ENCODE measurements around the gene TDRD1.
"Not testable (repeated sequence)": the region's sequence is repeated elsewhere in the genome, so short reads cannot be mapped to it uniquely, and the experiment has no call there.

TDRD1 gene

GRCh38 chr10:114179148-114179547 is at the start of gene TDRD1:
TSS of gene TDRD1 (plus strand) at chr10:114179353. CDS start at chr10:114187832, 8,479 bp downstream.
- DNase-seq, result no peak

GRCh38 chr10:114131094-114131493 is 48.1 kb upstream of the TDRD1 start:
- DNase-seq, result no peak

DNA sequence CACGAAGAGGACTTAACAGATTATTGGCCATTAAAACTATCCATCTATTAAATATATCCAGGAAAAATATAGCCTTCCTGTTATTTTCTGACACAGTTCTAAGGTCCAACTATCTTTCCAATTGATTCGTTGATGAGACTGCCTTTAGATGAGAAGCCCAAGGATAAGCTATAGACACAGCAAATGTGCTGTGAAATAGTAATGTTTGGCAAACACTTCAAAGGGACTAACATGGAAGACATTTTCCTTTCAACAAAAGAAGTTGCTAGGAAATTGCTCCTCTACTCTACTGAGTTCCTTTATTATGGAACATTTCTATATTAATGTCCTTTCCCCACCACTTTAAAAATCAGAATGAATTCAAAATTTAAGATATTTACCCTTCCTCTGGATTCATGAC is 43.7 kb upstream of the TDRD1 start:
- DNase-seq, result no peak

DNA sequence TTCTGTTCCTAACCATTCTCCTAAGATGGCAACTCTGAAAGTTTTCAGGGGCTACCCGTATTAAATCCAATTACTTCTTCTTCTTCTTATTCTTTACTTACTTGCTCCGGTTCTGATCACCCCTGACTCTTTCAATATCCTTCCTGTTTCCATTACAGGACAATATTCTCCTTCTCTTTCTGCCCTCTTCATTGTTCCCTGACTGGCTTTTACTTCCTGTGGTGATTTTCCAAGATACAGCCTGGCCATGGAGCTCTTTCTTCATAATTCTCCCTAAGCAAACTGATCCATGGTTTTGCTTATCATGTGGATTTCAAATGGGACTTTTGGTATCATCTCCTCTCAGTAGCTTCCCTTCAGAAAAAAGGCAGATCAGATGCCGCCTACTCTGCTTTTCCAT is 40.6 kb upstream of the TDRD1 start:
- no peak for DNase-seq

DNA sequence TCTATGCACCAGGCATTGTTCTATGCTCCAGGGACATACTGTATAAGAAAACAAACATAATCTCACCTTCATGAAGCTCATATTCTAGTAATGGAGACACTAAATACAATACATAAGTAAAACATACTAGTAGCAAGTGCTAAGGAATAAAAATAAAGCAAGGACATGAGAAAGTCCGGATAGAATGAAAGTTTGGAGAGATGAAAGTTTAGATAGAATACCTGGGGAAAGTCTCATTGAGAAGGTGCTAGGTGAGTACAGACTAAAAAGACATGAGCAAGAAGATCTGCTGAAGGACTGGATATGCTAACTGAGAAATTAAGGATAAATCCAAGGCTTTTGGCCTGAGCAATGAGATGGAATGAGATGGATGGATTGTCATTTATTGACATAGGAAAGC is 39.1 kb upstream of the TDRD1 start:
- DNase-seq, result no peak

DNA sequence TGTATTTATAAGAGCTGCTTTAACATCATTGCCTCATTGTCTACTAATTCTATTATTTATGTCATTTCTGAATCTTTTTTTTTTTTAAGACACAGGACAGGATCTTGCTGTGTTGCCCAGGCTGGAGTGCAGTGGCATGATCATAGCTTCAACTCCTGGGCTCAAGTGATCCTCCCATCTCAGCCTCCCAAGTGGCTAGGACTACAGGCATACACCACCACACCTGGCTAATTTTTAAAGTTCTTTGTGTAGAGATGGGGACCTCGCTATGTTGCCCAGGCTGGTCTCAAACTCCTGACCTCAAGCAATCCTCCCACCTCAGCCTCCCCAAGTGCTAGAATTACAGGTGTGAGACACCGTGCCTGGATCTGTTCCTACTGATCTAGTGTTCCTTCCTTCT is 38.3 kb upstream of the TDRD1 start:
- DNase-seq, result not testable (repeated sequence)

DNA sequence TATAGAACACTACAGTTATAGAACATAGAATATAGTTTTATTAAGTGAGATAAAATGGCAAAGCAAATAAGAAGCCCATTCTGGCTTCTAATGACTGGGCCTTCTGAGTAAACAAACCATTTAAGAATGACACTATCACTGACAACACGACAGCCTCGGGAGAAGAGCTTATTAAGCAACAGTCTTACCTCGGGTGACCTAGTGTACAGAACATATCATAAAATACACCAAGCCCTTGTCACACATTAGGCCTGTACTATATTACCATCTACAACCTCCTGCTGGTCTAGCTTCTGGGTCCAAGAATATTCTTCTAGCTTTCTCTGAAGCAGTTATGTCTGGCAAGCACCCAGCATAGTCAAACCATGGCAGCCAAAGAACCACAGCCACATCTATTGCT is 37.1 kb upstream of the TDRD1 start:
- no peak for DNase-seq

DNA sequence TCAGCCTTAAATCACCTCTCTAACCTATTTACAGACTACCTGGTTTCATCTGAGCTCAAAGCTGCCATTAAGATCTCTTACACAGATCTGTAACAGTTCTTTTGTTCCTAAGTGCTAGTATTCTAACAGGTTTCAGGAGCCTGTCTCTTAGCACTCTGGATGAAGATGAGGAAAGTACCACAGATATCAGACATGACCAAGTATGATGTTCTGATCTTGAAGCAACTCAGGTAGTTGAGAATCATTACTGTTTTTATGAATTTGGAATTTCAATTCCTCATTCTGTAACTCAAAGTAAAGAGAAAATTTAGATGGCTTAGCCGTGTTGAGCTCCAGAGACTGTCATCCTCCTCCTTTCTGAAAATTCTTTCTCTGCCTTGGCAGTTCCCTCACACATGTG is 36.0 kb upstream of the TDRD1 start:
- no peak for DNase-seq

- not testable (repeated sequence) for DNase-seq
Measured at GRCh38 chr10:114149476-114149875, 29.7 kb upstream of the TDRD1 start.

GRCh38 chr10:114151486-114151885 is 27.7 kb upstream of the TDRD1 start:
- no peak for DNase-seq

DNA sequence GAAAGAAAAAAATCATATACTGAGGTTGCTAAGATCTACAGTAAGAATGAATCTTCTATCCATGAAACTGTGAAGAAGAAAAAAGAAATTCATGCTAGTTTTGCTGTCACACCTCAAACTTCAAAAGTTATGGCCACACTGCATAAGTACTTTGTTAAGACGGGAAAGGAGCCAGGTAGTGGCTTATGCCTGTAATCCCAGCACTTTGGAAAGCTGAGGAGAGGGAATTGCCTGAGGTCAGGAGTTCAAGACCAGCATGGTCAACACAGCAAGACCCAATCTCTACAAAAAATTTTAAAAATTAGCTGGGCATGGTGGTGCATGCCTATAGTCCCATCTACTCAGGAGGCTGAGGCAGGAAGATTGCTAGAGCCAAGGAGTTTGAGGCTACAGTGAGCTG is 27.3 kb upstream of the TDRD1 start:
- no peak for DNase-seq

- DNase-seq, result no peak
Measured at GRCh38 chr10:114157912-114158311, 21.2 kb upstream of the TDRD1 start.

DNA sequence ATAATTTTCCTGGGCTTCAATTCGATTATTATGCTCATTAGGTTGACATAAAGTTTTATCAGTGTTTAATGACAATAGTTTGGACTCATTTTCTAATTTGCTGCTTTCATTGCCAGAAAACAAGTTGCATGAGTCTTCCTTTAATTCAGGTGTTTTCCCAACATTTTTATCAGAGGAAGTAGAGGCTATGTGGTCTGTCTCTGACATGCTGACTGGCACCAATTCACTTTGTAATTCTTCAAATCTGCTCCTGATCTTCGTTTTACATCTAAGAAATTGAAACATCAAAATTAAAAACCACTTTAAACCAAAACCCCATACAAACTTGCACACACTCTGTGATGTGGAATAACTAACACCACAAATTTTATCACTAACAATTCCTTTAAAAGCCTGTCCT is 16.1 kb upstream of the TDRD1 start:
- DNase-seq, result no peak

- DNase-seq, result no peak
Measured at GRCh38 chr10:114166043-114166442, 13.1 kb upstream of the TDRD1 start.

- DNase-seq, result no peak
Measured at GRCh38 chr10:114166494-114166893, 12.7 kb upstream of the TDRD1 start.

DNA sequence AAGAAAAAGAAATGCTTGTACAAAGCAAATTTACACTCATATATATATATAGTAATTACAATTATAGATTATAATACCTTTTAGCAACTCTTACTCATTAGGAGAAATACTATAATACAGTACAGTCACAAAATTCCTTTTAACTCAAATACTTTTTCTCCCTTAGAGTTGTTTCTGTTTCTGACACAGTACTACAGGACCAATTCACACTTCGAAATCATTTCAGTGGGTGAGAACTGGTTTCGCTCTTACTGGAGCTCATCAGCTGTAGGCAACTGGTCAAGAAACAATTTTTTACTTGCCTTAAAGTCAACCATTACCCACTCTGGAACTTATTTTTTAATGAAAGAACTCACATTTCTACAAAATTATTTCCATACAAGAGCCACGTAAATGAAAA is 11.2 kb upstream of the TDRD1 start:
- no peak for DNase-seq

DNA sequence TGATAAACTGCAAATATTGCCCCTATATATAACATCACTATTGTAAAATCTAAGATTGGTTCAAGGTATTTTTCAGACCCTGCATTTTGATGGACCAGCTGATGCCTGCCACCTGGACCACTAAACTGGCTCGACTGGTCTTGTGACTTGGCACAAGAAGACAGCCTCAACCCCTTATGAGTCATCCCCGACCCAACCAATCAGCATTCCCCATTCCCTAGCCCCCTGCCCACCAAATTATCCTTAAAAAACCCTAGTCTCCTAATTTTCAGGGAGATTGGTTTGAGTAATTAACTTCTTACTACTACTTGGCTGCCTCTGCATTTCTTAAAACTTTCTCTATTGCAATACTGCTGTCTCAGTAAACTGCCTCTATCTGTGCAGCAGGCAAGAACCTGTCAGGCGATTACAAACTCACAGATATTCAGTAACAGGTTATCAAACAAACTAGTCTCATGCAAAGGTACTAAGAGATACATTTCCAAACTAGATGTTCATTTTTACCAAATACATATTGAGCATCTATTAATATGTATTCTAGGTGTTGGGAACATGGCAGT is 10.6 kb upstream of the TDRD1 start:
- DNase-seq, result no peak

GRCh38 chr10:114172216-114172615 is 6.9 kb upstream of the TDRD1 start:
- no peak for DNase-seq

DNA sequence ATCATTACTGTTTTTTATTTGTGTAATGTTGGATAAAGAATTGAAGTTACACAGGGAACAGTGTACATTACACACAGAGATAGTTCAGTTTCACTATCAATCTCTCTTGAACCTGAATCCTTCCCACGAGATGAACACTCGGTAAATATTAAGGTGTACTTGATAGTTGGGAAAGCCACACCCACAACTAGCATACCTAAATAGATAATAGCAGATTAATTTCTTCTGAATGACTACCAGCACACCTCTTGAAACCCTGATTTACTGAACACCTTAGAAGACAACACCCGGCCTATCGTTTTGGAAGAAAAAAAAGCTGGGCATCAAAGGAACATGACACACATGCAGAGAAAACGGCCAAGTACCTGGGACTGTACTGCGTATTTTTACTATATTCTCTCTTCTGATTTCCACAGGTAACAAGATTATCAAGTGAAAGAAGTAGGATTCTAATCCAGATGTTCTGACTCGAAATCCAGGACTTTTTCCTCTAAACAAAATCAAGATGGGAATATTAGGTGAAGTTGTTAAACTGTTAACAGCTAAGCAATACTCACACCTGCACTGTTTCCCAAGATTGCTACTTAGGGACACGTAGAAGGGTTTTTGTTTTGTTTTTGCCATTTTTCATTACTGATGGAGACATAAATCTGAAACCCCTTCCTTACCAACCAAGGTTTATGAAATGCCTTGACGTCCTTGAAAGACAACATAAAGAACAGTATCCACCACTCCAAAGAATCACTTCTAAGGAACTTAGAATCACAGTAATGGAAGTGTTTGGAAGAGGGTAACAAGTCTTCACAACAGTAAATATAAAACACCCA is 6.2 kb upstream of the TDRD1 start:
- DNase-seq, result peak in 2 of 6 experiments; percentile 8 to 20

GRCh38 chr10:114173603-114173920 is 5.6 kb upstream of the TDRD1 start:
- no peak for DNase-seq

DNA sequence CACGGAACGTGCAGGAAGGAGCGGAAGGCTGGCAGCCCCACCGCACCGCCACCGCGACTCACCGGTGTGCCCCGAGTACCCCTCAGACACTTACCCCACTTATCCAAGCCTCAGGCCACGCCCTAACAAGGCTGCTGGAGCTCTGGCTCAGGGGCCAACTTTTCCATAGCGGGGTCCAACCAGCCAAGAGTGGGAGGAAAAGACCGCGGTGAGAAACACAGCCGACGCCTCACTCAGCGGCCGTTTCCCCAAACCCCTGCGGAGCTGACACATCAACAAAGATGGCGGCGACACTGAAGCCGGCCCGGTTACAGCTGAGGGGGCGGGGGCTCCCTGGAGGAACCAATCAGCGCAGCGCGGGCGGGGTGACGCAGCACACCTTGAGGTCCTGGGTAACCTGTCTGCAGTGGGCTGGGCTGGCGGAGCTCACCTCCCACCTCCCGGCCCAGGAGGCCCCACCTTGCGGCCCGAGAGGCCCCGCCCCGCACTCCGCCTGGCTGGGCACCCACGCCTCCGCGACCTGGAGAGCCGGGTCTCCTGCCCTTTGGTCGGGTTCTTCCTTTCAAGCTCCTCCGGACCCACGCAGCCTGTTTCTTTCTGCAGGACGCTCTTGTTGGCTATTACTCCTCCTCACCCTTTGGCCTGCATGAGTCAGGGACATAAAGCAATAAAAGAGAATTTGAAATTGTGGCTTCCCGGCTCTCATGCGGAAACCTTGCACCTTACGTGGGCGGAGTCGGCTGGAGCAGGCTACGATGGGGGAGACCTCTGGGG is 5.0 kb upstream of the TDRD1 start, which contains the start of gene CCDC186:
Gene CCDC186 (minus strand): TSS at position 283 of the 774 bp plus-strand sequence. CDS start 10,935 bp downstream, outside the sequence.
- peak; percentile 94 to 98 (median 96) for DNase-seq

- peak in 1 of 6 experiments; percentile 43 for DNase-seq
Measured at GRCh38 chr10:114174695-114175188, 4.4 kb upstream of the TDRD1 start.

DNA sequence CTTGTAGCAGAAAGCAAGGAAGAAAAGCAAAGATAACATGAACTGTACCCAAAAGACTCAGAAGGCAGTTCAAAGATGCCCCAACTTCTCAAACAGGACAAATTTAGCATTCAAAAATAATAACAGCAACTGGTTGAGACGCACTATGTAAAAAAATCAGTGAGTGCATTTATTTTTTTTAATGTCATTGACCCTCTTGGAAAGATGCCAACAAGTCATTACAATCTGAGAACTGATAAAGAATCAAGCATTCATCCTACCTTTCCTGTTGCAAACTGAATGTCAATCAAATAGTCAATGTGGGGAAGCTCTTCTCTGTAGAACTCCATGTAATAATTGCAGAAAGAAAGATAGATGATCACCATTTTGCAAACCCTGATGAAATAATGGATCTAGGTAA is 3.5 kb upstream of the TDRD1 start:
- DNase-seq, result peak in 1 of 6 experiments; percentile 2

DNA sequence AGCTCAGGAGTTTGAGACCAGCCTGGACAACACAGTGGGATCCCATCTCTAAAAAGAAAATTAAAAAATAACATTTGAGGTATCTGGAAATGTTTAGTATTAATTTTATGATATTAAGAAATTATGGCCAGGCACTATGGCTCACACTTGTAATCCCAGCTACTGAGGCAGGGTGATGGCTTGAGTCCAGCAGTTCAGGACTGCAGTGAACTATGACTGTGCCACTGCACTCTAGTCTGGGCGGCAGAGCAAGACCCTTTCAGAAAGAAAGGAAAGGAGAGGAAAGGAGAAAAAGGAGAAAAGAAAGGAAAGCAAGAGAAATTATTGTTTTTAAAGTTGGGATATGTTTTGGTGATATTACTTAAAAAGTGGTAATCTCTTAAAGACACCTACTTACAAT is 2.6 kb upstream of the TDRD1 start:
- DNase-seq, result no peak
